Brain microvascular endothelial cell (primary cell): ENCODE measurements around the gene ZG16.

Experiments
- DNase-seq: peaks from one replicate; pipeline ENCODE4 v3.0.0-alpha.2; 2020
- H3K27ac ChIP-seq: fragments of 250-450 bp; sonication (Bioruptor Pico); 2 replicates; pipeline ENCODE4 v1.5.1; 2020; ENCODE audit warnings: mild to moderate bottlenecking, moderate library complexity
- H3K27me3 ChIP-seq: fragments of 250-450 bp; sonication (Bioruptor Pico); replicated peaks from 2 replicates; pipeline ENCODE4 v1.5.1; 2020; ENCODE audit warnings: mild to moderate bottlenecking
- H3K36me3 ChIP-seq: fragments of 250-450 bp; sonication (Bioruptor Pico); replicated peaks from 2 replicates; pipeline ENCODE4 v1.5.1; 2020; ENCODE audit warnings: mild to moderate bottlenecking
- H3K4me3 ChIP-seq: 2 replicates; pipeline ENCODE4 v1.5.1; 2011; ENCODE audit warnings: low read depth, mild to moderate bottlenecking, control low read depth, low read length, moderate library complexity
- CTCF ChIP-seq: IDR thresholded peaks from 2 replicates; pipeline ENCODE4 v1.5.1; 2011; ENCODE audit warnings: low read depth, mild to moderate bottlenecking, moderate library complexity, low read length, control low read depth, inconsistent platforms; ENCODE audit errors: missing control alignments
- in situ Hi-C: cut with HindIII; loops from 2 replicates; pipeline ENCODE4 v1.10.0; 2017; ENCODE audit warnings: low sequenced_read_pairs, low pct_ligation_motif_present

ZG16 gene

GRCh38 chr16:29806641-29807425 lies 28.8 kb downstream of the ZG16 start:
- DNase-seq = no peak
- peak overlapping the region; percentile 72 for H3K4me3 ChIP-seq
- peaks cover 9% of the 10 kb centered on the region for H3K36me3 ChIP-seq
- no peak for TF ChIP-seq CTCF
- peak overlapping the region; percentile 44 for H3K27ac ChIP-seq
- no peaks in the 10 kb centered on the region for H3K27me3 ChIP-seq
- in situ Hi-C loops = no loop called here

GRCh38 chr16:29807426-29808218 lies 29.6 kb downstream of the ZG16 start:
- H3K36me3 ChIP-seq = peaks cover 9% of the 10 kb centered on the region
- peak overlapping the region; percentile 68 for H3K4me3 ChIP-seq
- in situ Hi-C loops = no loop called here
- no peaks in the 10 kb centered on the region for H3K27me3 ChIP-seq
- H3K27ac ChIP-seq = peak overlapping the region; percentile 28
- DNase-seq = peak; percentile 89
- TF ChIP-seq CTCF = peak; percentile 65

- TF ChIP-seq CTCF = no peak
- in situ Hi-C loops = no loop called here
- Histone ChIP-seq H3K27ac (peak overlapping the region; percentile 28), H3K27me3 (no peaks in the 10 kb centered on the region), H3K36me3 (peaks cover 9% of the 10 kb centered on the region), H3K4me3 (peak overlapping the region; percentile 68)
- DNase-seq = no peak
Measured at GRCh38 chr16:29808219-29808900, 30.3 kb downstream of the ZG16 start.

- no peak for DNase-seq
- Histone ChIP-seq H3K27me3 (no peaks in the 10 kb centered on the region), H3K36me3 (peaks cover 9% of the 10 kb centered on the region), H3K27ac (no peak overlapping the region), H3K4me3 (peak overlapping the region; percentile 68)
- TF ChIP-seq CTCF = no peak
- in situ Hi-C loops = no loop called here
Measured at GRCh38 chr16:29809031-29809747, 31.1 kb downstream of the ZG16 start.

- no peak overlapping the region for H3K27ac ChIP-seq
- H3K36me3 ChIP-seq = peaks cover 9% of the 10 kb centered on the region
- no peaks in the 10 kb centered on the region for H3K27me3 ChIP-seq
- H3K4me3 ChIP-seq = peak overlapping the region; percentile 27
- DNase-seq = no peak
- TF ChIP-seq CTCF = no peak
- in situ Hi-C loops = no loop called here
Measured at GRCh38 chr16:29809850-29810698, 32.0 kb downstream of the ZG16 start.
